Left ventricle myocardium inferior (tissue), 1 donor: ENCODE data around the gene TANGO6. TPM values are rescaled to one million over a fixed set of nuclear protein-coding genes. Genes with fewer than 3 reads are reported as not detected.

Experiments
- DNase-seq: peaks from one replicate; pipeline ENCODE4 v3.0.0-alpha.2; 2020
- H3K27ac ChIP-seq: fragments of 200-600 bp; replicated peaks from 2 replicates; pipeline ENCODE4 v1.8.0; 2021
- H3K27me3 ChIP-seq: fragments of 200-600 bp; 2 replicates; pipeline ENCODE4 v1.8.0; 2021; ENCODE audit warnings: low read depth
- H3K36me3 ChIP-seq: fragments of 200-600 bp; 2 replicates; pipeline ENCODE4 v1.8.0; 2021
- H3K4me1 ChIP-seq: fragments of 200-600 bp; 2 replicates; pipeline ENCODE4 v1.8.0; 2021
- H3K4me3 ChIP-seq: fragments of 200-600 bp; 2 replicates; pipeline ENCODE4 v1.8.0; 2021; ENCODE audit warnings: mild to moderate bottlenecking, moderate library complexity
- H3K9me3 ChIP-seq: fragments of 200-600 bp; replicated peaks from 2 replicates; pipeline ENCODE4 v1.8.0; 2021
- intact Hi-C: fragments of 100-400 bp; cut with micrococcal nuclease; formaldehyde crosslinking; loops from one replicate; pipeline ENCODE4 v1.11.0; 2022
- total RNA-seq: library from RNA; stranded (reverse); fragmentation: NEBNext Ultra II Directional; extraction: Animal tissue kit (Norgen Biotek cat#: 25700); gene quantifications from one replicate; pipeline ENCODE4 v1.2.1, GENCODE V29; 2021
- TF ChIP-seq, protein P1 (sequence below): fragments of 200-600 bp; IDR thresholded peaks from 2 replicates; pipeline ENCODE4 v1.8.0; 2021; ENCODE audit warnings: antibody characterized with exemption, mild to moderate bottlenecking, borderline replicate concordance
- donor health status: DM: no; HTN: yes; CAD: no; lungs with severe emphysema.

TANGO6 gene
- total RNA-seq, 1 donor from 2014 or later, result 10.5 TPM

GRCh38 chr16:68892214-68892613 is 48.9 kb downstream of the TANGO6 start:
- intact Hi-C loops, result no loop called here
- TF ChIP-seq, protein P1, sequence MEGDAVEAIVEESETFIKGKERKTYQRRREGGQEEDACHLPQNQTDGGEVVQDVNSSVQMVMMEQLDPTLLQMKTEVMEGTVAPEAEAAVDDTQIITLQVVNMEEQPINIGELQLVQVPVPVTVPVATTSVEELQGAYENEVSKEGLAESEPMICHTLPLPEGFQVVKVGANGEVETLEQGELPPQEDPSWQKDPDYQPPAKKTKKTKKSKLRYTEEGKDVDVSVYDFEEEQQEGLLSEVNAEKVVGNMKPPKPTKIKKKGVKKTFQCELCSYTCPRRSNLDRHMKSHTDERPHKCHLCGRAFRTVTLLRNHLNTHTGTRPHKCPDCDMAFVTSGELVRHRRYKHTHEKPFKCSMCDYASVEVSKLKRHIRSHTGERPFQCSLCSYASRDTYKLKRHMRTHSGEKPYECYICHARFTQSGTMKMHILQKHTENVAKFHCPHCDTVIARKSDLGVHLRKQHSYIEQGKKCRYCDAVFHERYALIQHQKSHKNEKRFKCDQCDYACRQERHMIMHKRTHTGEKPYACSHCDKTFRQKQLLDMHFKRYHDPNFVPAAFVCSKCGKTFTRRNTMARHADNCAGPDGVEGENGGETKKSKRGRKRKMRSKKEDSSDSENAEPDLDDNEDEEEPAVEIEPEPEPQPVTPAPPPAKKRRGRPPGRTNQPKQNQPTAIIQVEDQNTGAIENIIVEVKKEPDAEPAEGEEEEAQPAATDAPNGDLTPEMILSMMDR, result no peak
- H3K4me1 ChIP-seq, result no peaks in the 10 kb centered on the region
- no peak overlapping the region for H3K4me3 ChIP-seq
- no peaks in the 10 kb centered on the region for H3K27me3 ChIP-seq
- H3K9me3 ChIP-seq, result no peaks in the 10 kb centered on the region
- H3K36me3 ChIP-seq, result no peaks in the 10 kb centered on the region
- no peak overlapping the region for H3K27ac ChIP-seq
- no peak for DNase-seq

DNA sequence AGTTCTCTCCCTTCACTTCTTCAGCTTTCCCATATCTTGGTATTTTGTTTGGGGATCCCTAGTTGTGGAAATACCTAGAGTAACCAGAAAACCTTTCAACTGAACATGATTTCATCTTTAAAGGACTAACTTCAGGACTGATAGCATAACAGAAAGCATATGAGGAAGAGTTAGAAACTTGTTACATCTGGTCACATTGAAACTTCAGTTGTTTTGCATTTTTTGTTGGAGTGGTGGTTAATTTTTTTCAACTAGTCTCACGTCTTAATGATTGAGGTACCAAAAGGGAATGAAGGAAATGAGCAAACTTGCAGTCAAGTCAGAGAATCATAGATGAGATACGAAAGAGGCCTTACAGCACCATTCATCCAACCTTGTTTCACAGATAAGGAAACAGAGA is 49.6 kb downstream of the TANGO6 start:
- DNase-seq, result no peak
- TF ChIP-seq, protein P1, result no peak
- no peaks in the 10 kb centered on the region for H3K9me3 ChIP-seq
- H3K4me3 ChIP-seq, result no peak overlapping the region
- H3K27ac ChIP-seq, result no peak overlapping the region
- H3K4me1 ChIP-seq, result no peaks in the 10 kb centered on the region
- intact Hi-C loops, result no loop called here
- H3K27me3 ChIP-seq, result no peaks in the 10 kb centered on the region
- no peaks in the 10 kb centered on the region for H3K36me3 ChIP-seq

GRCh38 chr16:68893710-68894705 is 50.7 kb downstream of the TANGO6 start:
- Histone ChIP-seq H3K4me3 (no peak overlapping the region), H3K9me3 (no peaks in the 10 kb centered on the region), H3K36me3 (no peaks in the 10 kb centered on the region), H3K27ac (no peak overlapping the region), H3K27me3 (no peaks in the 10 kb centered on the region), H3K4me1 (no peaks in the 10 kb centered on the region)
- intact Hi-C loops, result no loop called here
- TF ChIP-seq, protein P1, result no peak
- peak; percentile 40 for DNase-seq

DNA sequence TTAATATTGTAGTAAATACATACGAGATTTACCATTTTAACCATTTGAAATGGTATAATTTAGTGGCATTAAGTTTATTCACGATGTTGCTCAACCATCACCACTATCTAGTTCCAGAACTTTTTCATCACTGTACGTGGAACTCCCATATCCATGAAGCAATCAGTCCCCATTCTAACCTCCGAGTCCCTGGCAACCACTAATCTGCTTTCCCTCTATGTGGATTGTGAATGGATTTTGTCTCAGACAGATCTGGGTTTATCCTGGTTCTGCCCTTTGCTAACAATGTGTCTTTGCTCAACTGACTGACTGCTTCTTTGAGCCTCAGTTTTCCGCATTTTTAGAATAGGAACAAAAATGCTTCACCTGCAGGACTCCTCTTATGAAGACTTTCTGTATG is 51.4 kb downstream of the TANGO6 start:
- Histone ChIP-seq H3K36me3 (no peaks in the 10 kb centered on the region), H3K4me3 (no peak overlapping the region), H3K4me1 (no peaks in the 10 kb centered on the region), H3K27me3 (no peaks in the 10 kb centered on the region), H3K9me3 (no peaks in the 10 kb centered on the region), H3K27ac (no peak overlapping the region)
- TF ChIP-seq, protein P1, result no peak
- no peak for DNase-seq
- intact Hi-C loops, result no loop called here

GRCh38 chr16:68898026-68898425 is 54.7 kb downstream of the TANGO6 start:
- intact Hi-C loops, result no loop called here
- H3K4me1 ChIP-seq, result no peaks in the 10 kb centered on the region
- no peak overlapping the region for H3K4me3 ChIP-seq
- no peak for DNase-seq
- TF ChIP-seq, protein P1, result no peak
- no peaks in the 10 kb centered on the region for H3K9me3 ChIP-seq
- H3K27ac ChIP-seq, result no peak overlapping the region
- no peaks in the 10 kb centered on the region for H3K27me3 ChIP-seq
- peaks cover 13% of the 10 kb centered on the region for H3K36me3 ChIP-seq
